ENCODE measurements around the gene ZSWIM9. TPM values are rescaled to one million over a fixed set of nuclear protein-coding genes. Genes with fewer than 3 reads are reported as not detected.
"Not testable (repeated sequence)": the region's sequence is repeated elsewhere in the genome, so short reads cannot be mapped to it uniquely, and the experiment has no call there.

Gene ZSWIM9
- polyA plus RNA-seq, 3 donors from 2014 or later, result 0.54 to 1.3 TPM; not detected in 1

DNA sequence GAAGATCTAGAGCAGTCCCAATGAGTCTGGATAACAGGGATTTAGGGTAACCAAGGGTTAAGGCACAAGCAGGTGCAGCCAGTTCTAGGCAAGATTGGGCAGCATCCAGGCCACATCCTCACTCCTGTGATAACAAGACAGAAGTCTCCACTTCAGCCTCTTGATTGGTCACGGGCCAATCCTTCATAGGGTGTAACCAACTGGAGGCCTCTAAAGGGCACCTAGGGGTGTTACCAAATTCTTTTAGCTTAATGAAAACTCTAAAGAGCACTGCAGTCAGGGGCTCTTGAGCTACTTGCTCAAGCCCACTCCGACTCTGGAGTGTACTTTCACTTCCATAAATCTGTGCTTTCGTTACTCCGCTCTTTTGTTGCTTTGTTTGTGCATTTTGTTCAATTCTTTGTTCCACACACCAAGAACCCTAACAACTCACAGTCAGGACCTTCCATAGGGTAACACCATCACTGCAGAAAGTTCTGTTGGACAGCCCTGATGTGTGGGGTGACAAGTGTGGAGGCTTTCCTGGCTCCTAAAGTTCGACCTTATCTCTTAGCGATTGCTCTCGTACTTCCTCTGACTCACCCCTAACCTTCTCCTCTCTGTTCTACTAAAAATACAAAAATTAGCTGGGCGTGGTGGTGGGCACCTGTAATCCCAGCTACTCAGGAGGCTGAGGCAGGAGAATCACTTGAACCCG lies 36.1 kb downstream of the ZSWIM9 start:
- peak overlapping the region; percentile 23 to 70 (median 46) for H3K27ac Mint-ChIP-seq
- peaks cover 0 to 2% (median 0%) of the 10 kb centered on the region in 3 donors for H3K27me3 Mint-ChIP-seq (ENCODE audit: low read depth in 3 of 3)
- no peak overlapping the region for H3K4me3 Mint-ChIP-seq
- peaks cover 7 to 16% of the 10 kb centered on the region in 2 donors for H3K4me1 Mint-ChIP-seq
- H3K36me3 Mint-ChIP-seq, result peaks cover 2 to 6% (median 3%) of the 10 kb centered on the region in 3 donors
- H3K9me3 Mint-ChIP-seq, result no peaks in the 10 kb centered on the region
- no peak for DNase-seq

DNA sequence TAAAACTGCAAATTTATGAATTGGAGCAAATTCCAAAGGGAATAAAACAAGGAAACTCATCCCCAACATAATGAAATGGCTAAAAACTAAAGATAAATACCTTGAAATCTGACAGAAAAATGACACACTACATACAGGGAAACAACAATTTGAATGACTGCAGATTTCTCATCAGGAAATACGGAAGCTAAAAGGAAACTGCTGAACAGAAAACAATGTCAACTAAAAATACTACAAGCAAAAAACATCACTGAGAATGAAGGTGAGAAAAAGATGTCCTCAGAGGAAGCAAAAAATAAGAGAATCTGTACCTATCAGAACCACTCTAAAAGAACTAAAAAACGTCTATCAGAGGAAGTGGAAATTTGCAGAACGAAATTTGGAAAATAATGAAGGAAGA lies 39.5 kb downstream of the ZSWIM9 start:
- H3K4me3 Mint-ChIP-seq, result no peak overlapping the region
- peaks cover 3 to 14% (median 13%) of the 10 kb centered on the region in 3 donors for H3K36me3 Mint-ChIP-seq
- peak overlapping the region in 4 of 6 donors; percentile 44 to 80 (median 76) for H3K27ac Mint-ChIP-seq
- H3K4me1 Mint-ChIP-seq, result peaks cover 7 to 16% of the 10 kb centered on the region in 2 donors
- no peaks in the 10 kb centered on the region for H3K9me3 Mint-ChIP-seq
- H3K27me3 Mint-ChIP-seq (ENCODE audit: low read depth in 3 of 3), result no peaks in the 10 kb centered on the region
- DNase-seq, result no peak

GRCh38 chr19:48213959-48214358 lies 43.5 kb downstream of the ZSWIM9 start:
- no peak for DNase-seq
- Mint-ChIP-seq H3K9me3 (no peaks in the 10 kb centered on the region), H3K36me3 (peaks cover 13 to 39% (median 25%) of the 10 kb centered on the region in 3 donors), H3K27ac (peak overlapping the region in 1 of 6 donors; percentile 86), H3K4me1 (peaks cover 0 to 16% of the 10 kb centered on the region in 2 donors), H3K4me3 (no peak overlapping the region), H3K27me3 (ENCODE audit: low read depth in 3 of 3) (peaks cover 0 to 2% (median 0%) of the 10 kb centered on the region in 3 donors)

- Mint-ChIP-seq H3K27ac (peak overlapping the region in 2 of 6 donors; percentile 18 to 46), H3K4me3 (no peak overlapping the region)
Observed at GRCh38 chr19:48216933-48217332, 46.5 kb downstream of the ZSWIM9 start.

GRCh38 chr19:48218997-48219396 lies 48.5 kb downstream of the ZSWIM9 start:
- Mint-ChIP-seq H3K4me3 (no peak overlapping the region), H3K9me3 (no peaks in the 10 kb centered on the region), H3K27ac (peak overlapping the region in 2 of 6 donors; percentile 20 to 45), H3K36me3 (peaks cover 15 to 37% (median 23%) of the 10 kb centered on the region in 3 donors), H3K27me3 (ENCODE audit: low read depth in 3 of 3) (peaks cover 0 to 2% (median 0%) of the 10 kb centered on the region in 3 donors), H3K4me1 (peaks cover 0 to under 1% of the 10 kb centered on the region in 2 donors)
- no peak for DNase-seq

More at GRCh38 chr19:48216933-48217332, 46.5 kb downstream of the ZSWIM9 start:
- Mint-ChIP-seq H3K27me3 (ENCODE audit: low read depth in 3 of 3) (peaks cover 0 to 2% (median 0%) of the 10 kb centered on the region in 3 donors), H3K9me3 (no peaks in the 10 kb centered on the region), H3K4me1 (peaks cover 0 to 6% of the 10 kb centered on the region in 2 donors), H3K36me3 (peaks cover 13 to 39% (median 28%) of the 10 kb centered on the region in 3 donors)
- no peak for DNase-seq

- Mint-ChIP-seq H3K27ac (peak overlapping the region in 1 of 6 donors; percentile 57), H3K36me3 (peaks cover 15 to 30% (median 19%) of the 10 kb centered on the region in 3 donors)
- not testable (repeated sequence) for H3K4me3 Mint-ChIP-seq; DNase-seq; H3K4me1 Mint-ChIP-seq; H3K27me3 Mint-ChIP-seq (ENCODE audit: low read depth in 3 of 3); H3K9me3 Mint-ChIP-seq
Observed at GRCh38 chr19:48220784-48221183, 50.3 kb downstream of the ZSWIM9 start.

- H3K36me3 Mint-ChIP-seq, result peaks cover 10 to 22% (median 17%) of the 10 kb centered on the region in 3 donors
- peak overlapping the region in 2 of 6 donors; percentile 6 to 48 for H3K27ac Mint-ChIP-seq
- no peaks in the 10 kb centered on the region for H3K4me1 Mint-ChIP-seq
Observed at GRCh38 chr19:48221628-48222027, 51.1 kb downstream of the ZSWIM9 start.

GRCh38 chr19:48230555-48231129 lies 60.2 kb downstream of the ZSWIM9 start:
- Mint-ChIP-seq H3K9me3 (no peaks in the 10 kb centered on the region), H3K27me3 (ENCODE audit: low read depth in 3 of 3) (peaks cover 0 to 5% (median 0%) of the 10 kb centered on the region in 3 donors), H3K27ac (peak overlapping the region in 3 of 6 donors; percentile 3 to 61 (median 58)), H3K36me3 (peaks cover 34 to 52% (median 34%) of the 10 kb centered on the region in 3 donors), H3K4me1 (peaks cover 0 to 12% of the 10 kb centered on the region in 2 donors), H3K4me3 (no peak overlapping the region)
- peak in 1 of 3 donors; percentile 15 for DNase-seq

More at GRCh38 chr19:48221628-48222027, 51.1 kb downstream of the ZSWIM9 start:
- Mint-ChIP-seq H3K4me3 (no peak overlapping the region), H3K27me3 (ENCODE audit: low read depth in 3 of 3) (peaks cover 0 to 2% (median 0%) of the 10 kb centered on the region in 3 donors), H3K9me3 (no peaks in the 10 kb centered on the region)
- DNase-seq, result no peak

DNA sequence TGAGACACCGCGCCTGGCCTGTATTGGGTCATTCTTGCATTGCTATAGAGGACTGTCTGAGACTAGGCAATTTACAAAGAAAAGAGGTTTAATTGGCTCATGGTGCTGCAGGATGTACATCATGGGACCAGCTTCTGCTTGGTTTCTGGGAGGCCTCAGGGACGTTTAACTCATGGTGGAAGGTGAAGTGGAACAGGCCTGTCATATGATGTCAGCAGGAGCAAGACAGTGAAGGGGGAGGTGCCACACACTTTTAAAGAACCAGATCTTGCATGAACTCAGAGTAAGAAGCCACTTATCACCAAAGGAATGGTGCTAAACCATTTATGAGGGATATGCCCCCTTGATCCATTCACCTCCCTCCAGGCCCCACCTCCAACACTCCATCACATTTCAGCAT lies 66.6 kb downstream of the ZSWIM9 start:
- no peak for DNase-seq
- Mint-ChIP-seq H3K27ac (peak overlapping the region in 5 of 6 donors; percentile 31 to 82 (median 62)), H3K4me1 (peaks cover 4 to 27% of the 10 kb centered on the region in 2 donors), H3K36me3 (peaks cover 21 to 53% (median 30%) of the 10 kb centered on the region in 3 donors), H3K9me3 (no peaks in the 10 kb centered on the region), H3K27me3 (ENCODE audit: low read depth in 3 of 3) (peaks cover 0 to under 1% (median 0%) of the 10 kb centered on the region in 3 donors), H3K4me3 (no peak overlapping the region)

- DNase-seq, result no peak
- H3K36me3 Mint-ChIP-seq, result peaks cover 19 to 41% (median 29%) of the 10 kb centered on the region in 3 donors
- peaks cover 8 to 30% of the 10 kb centered on the region in 2 donors for H3K4me1 Mint-ChIP-seq
- H3K27me3 Mint-ChIP-seq (ENCODE audit: low read depth in 3 of 3), result peaks cover 0 to 1% (median 0%) of the 10 kb centered on the region in 3 donors
- H3K27ac Mint-ChIP-seq, result peak overlapping the region in 2 of 6 donors; percentile 11 to 18
- no peak overlapping the region for H3K4me3 Mint-ChIP-seq
- no peaks in the 10 kb centered on the region for H3K9me3 Mint-ChIP-seq
Observed at GRCh38 chr19:48239120-48239519, 68.6 kb downstream of the ZSWIM9 start.

DNA sequence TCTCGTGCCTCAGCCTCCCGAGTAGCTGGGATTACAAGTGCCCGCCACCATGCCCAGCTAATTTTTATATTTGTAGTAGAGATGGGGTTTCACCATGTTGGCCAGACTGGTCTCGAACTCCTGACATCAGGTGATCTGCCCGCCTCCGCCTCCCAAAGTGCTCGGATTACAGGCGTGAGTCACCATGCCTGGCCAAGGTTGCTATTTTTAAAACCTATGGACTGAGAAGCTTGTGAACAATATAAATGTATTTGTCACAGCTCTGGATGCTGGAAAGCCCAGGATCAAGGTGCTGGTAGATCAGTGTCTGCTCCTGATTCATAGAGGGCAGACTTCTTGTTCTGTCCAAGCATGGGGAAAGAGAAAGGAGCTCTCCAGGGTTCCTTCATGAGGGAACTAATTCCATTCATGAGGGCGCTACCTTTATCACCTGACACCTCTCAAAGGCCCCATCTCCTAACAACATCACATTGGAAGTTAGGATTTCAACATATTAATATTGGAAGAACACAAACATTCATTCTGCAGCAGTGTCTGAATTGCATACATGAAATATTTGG lies 69.2 kb downstream of the ZSWIM9 start:
- no peak for DNase-seq
- H3K4me1 Mint-ChIP-seq, result peaks cover 13 to 32% of the 10 kb centered on the region in 2 donors
- no peak overlapping the region for H3K4me3 Mint-ChIP-seq
- H3K27me3 Mint-ChIP-seq (ENCODE audit: low read depth in 3 of 3), result peaks cover 0 to 1% (median 0%) of the 10 kb centered on the region in 3 donors
- H3K27ac Mint-ChIP-seq, result peak overlapping the region; percentile 32 to 93 (median 78)
- H3K9me3 Mint-ChIP-seq, result no peaks in the 10 kb centered on the region
- peaks cover 23 to 42% (median 29%) of the 10 kb centered on the region in 3 donors for H3K36me3 Mint-ChIP-seq

GRCh38 chr19:48241771-48242170 lies 71.3 kb downstream of the ZSWIM9 start:
- H3K4me1 Mint-ChIP-seq, result peaks cover 31 to 49% of the 10 kb centered on the region in 2 donors
- not testable (repeated sequence) for H3K9me3 Mint-ChIP-seq; H3K27me3 Mint-ChIP-seq (ENCODE audit: low read depth in 3 of 3); DNase-seq; H3K4me3 Mint-ChIP-seq
- H3K27ac Mint-ChIP-seq, result peak overlapping the region in 4 of 6 donors; percentile 10 to 60 (median 28)
- peaks cover 36 to 44% (median 39%) of the 10 kb centered on the region in 3 donors for H3K36me3 Mint-ChIP-seq

- Mint-ChIP-seq H3K4me1 (peaks cover 47 to 74% of the 10 kb centered on the region in 2 donors), H3K9me3 (no peaks in the 10 kb centered on the region), H3K27ac (peak overlapping the region; percentile 94 to 97 (median 94)), H3K4me3 (peak overlapping the region; percentile 77 to 88 (median 77)), H3K36me3 (peaks cover 30 to 41% (median 40%) of the 10 kb centered on the region in 3 donors), H3K27me3 (ENCODE audit: low read depth in 3 of 3) (peaks cover 0 to 1% (median 0%) of the 10 kb centered on the region in 3 donors)
- peak; percentile 35 to 47 (median 45) for DNase-seq
Observed at GRCh38 chr19:48244281-48244680, 73.8 kb downstream of the ZSWIM9 start.
